HG03135 (cell line): ENCODE measurements around the gene CA7.

ENCODE experiments used
- ATAC-seq: cut with Tn5 transposase; IDR thresholded peaks from one replicate; pipeline ENCODE4 v1.9.1; 2021; ENCODE audit warnings: mild to moderate bottlenecking, moderate library complexity; ENCODE audit not compliant: unreplicated experiment

CA7 gene

GRCh38 chr16:66844342-66845079 is at the start of gene CA7:
Gene CA7, plus strand, starts transcription at chr16:66844414. Its CDS starts 74 bp downstream, at chr16:66844488.
- ATAC-seq: no peak

- ATAC-seq: no peak
Observed at GRCh38 chr16:66798161-66798560, 46.1 kb upstream of the CA7 start.

- ATAC-seq: no peak
Observed at GRCh38 chr16:66800856-66801255, 43.4 kb upstream of the CA7 start.

- no peak for ATAC-seq
Observed at GRCh38 chr16:66801320-66802105, 42.7 kb upstream of the CA7 start, which contains the start of gene TERB1. Gene TERB1, minus strand, starts transcription at chr16:66801584. Its CDS starts 4,786 bp downstream, at chr16:66796798.

GRCh38 chr16:66802159-66802558 is 42.1 kb upstream of the CA7 start:
- ATAC-seq: no peak

- ATAC-seq: no peak
Observed at GRCh38 chr16:66809765-66810164, 34.4 kb upstream of the CA7 start.

GRCh38 chr16:66810391-66810790 is 33.8 kb upstream of the CA7 start:
- no peak for ATAC-seq

- ATAC-seq: no peak
Observed at GRCh38 chr16:66811043-66811442, 33.2 kb upstream of the CA7 start.

GRCh38 chr16:66814734-66815133 is 29.5 kb upstream of the CA7 start:
- ATAC-seq: no peak

GRCh38 chr16:66824006-66824405 is 20.2 kb upstream of the CA7 start:
- no peak for ATAC-seq

GRCh38 chr16:66830422-66831404 is 13.5 kb upstream of the CA7 start, which contains the start of gene NAE1:
Gene NAE1, minus strand, starts transcription at chr16:66830976. Its CDS starts 77 bp downstream, at chr16:66830899.
- ATAC-seq: peak; percentile 92

- no peak for ATAC-seq
Observed at GRCh38 chr16:66832190-66832589, 12.0 kb upstream of the CA7 start.

GRCh38 chr16:66832661-66833305 is 11.4 kb upstream of the CA7 start:
- no peak for ATAC-seq

GRCh38 chr16:66834746-66835145 is 9.5 kb upstream of the CA7 start:
- no peak for ATAC-seq

- ATAC-seq: no peak
Observed at GRCh38 chr16:66840883-66841282, 3.3 kb upstream of the CA7 start.

- no peak for ATAC-seq
Observed at GRCh38 chr16:66841366-66841765, 2.8 kb upstream of the CA7 start.

GRCh38 chr16:66842765-66843164 is 1.4 kb upstream of the CA7 start:
- no peak for ATAC-seq

GRCh38 chr16:66843191-66843590 is 1.0 kb upstream of the CA7 start:
- no peak for ATAC-seq

- no peak for ATAC-seq
Observed at GRCh38 chr16:66844009-66844341, 239 bp upstream of the CA7 start.

GRCh38 chr16:66845080-66845410 is 831 bp downstream of the CA7 start:
- ATAC-seq: no peak

- no peak for ATAC-seq
Observed at GRCh38 chr16:66845791-66846221, 1.6 kb downstream of the CA7 start.
